B cell (primary cell): ENCODE results near the gene ZMAT2. TPM values are rescaled to one million over a fixed set of nuclear protein-coding genes. Genes with fewer than 3 reads are reported as not detected.
"Not testable (repeated sequence)": the region's sequence is repeated elsewhere in the genome, so short reads cannot be mapped to it uniquely, and the experiment has no call there.

Experiments used
- ATAC-seq: fragments of 200-7000 bp; cut with Tn5 transposase; one replicate; pipeline ENCODE4 v1.10.0; 2021; ENCODE audit warnings: low read depth, mild to moderate bottlenecking, moderate number of reproducible peaks, moderate library complexity
- CTCF ChIA-PET: fragments of 350-600 bp; sonication (Branson Sonifier 250); formaldehyde crosslinking; loops from one replicate; lab custom pipeline; 2021; ENCODE audit warnings: antibody characterized with exemption, inconsistent platforms; lab: Charles Lee
- POLR2A ChIA-PET: fragments of 350-600 bp; sonication (Branson Sonifier 250); formaldehyde crosslinking; loops from one replicate; lab custom pipeline; 2021; ENCODE audit warnings: antibody characterized with exemption; lab: Charles Lee
- DNase-seq: peaks from one replicate; pipeline ENCODE4 v3.0.0; 2013
- H2AFZ ChIP-seq: 2 replicates; pipeline ENCODE4 v1.6.1; 2012; ENCODE audit warnings: mild to moderate bottlenecking, low read depth, low read length; ENCODE audit not compliant: insufficient read depth, poor library complexity, severe bottlenecking
- H3K27ac ChIP-seq, 2 donors: 1 replicate in 1 of 2; 2 replicates in 1 of 2; pipeline ENCODE4 v1.5.1; 2012 to 2013; ENCODE audit warnings: low read length in 2 of 2, mild to moderate bottlenecking in 2 of 2, moderate library complexity in 1 of 2
- H3K27me3 ChIP-seq, 4 experiments: fragments of 200-600 bp in 1 of 4; sonication (generic) in 1 of 4; replicated peaks in 1 of 4; 1 replicate in 2 of 4; 2 replicates in 2 of 4; pipeline versions ENCODE4 v1.6.1 to v1.7.0; 2013 to 2016; ENCODE audit warnings: low read length in 3 of 4, mild to moderate bottlenecking in 2 of 4, mixed read lengths in 1 of 4, moderate library complexity in 1 of 4; ENCODE audit not compliant: insufficient read depth in 4 of 4, control insufficient read depth in 3 of 4; ENCODE audit errors: control extremely low read depth in 1 of 4
- H3K36me3 ChIP-seq, 2 experiments: replicated peaks in 1 of 2; 1 replicate in 1 of 2; 2 replicates in 1 of 2; pipeline versions ENCODE4 v1.6.1 to v1.7.1; 2013; ENCODE audit warnings: low read length in 1 of 2; ENCODE audit not compliant: insufficient read depth in 2 of 2, control insufficient read depth in 1 of 2; ENCODE audit errors: control extremely low read depth in 1 of 2, extremely low read depth in 1 of 2
- H3K4me1 ChIP-seq, 2 donors: fragments of 200-600 bp in 1 of 2; sonication (generic) in 1 of 2; 1 replicate in 1 of 2; 2 replicates in 1 of 2; pipeline versions ENCODE4 v1.5.1 to v1.6.1; 2013 to 2017; ENCODE audit warnings: low read length in 2 of 2; ENCODE audit not compliant: control insufficient read depth in 2 of 2, insufficient read depth in 2 of 2
- H3K4me2 ChIP-seq: replicated peaks from 2 replicates; pipeline ENCODE3; 2012; ENCODE audit warnings: mild to moderate bottlenecking, low read depth, low read length; ENCODE audit not compliant: poor library complexity, severe bottlenecking
- H3K4me3 ChIP-seq, 5 experiments: fragments of 200-600 bp in 1 of 5; sonication (generic) in 1 of 5; 1 replicate in 3 of 5; 2 replicates in 2 of 5; pipeline versions ENCODE4 v1.5.1 to v1.7.0; 2011 to 2016; ENCODE audit warnings: low read length in 4 of 5, mild to moderate bottlenecking in 4 of 5, low read depth in 2 of 5, control low read depth in 1 of 5, moderate library complexity in 1 of 5; ENCODE audit not compliant: insufficient read depth in 1 of 5; ENCODE audit errors: control extremely low read depth in 1 of 5, extremely low read depth in 1 of 5
- H3K79me2 ChIP-seq: fragments of 200-600 bp; sonication (generic); one replicate; pipeline ENCODE4 v1.6.0; 2016; ENCODE audit warnings: low read length; ENCODE audit not compliant: control insufficient read depth, insufficient read depth
- H3K9ac ChIP-seq: fragments of 200-600 bp; sonication (generic); 2 replicates; pipeline ENCODE4 v1.6.1; 2017; ENCODE audit warnings: mild to moderate bottlenecking, low read length, moderate library complexity
- H3K9me3 ChIP-seq, 3 donors: one replicate each; pipeline versions ENCODE4 v1.6.1 to v1.7.1; 2013; ENCODE audit warnings: low read length in 2 of 3; ENCODE audit not compliant: control insufficient read depth in 2 of 3, insufficient read depth in 1 of 3; ENCODE audit errors: control extremely low read depth in 1 of 3
- H4K20me1 ChIP-seq: 2 replicates; pipeline ENCODE4 v1.6.0; 2012; ENCODE audit warnings: mild to moderate bottlenecking, low read length; ENCODE audit not compliant: insufficient read depth, control insufficient read depth, poor library complexity, severe bottlenecking
- H3K27ac Mint-ChIP-seq: one replicate; pipeline ENCODE4 v1.8.0; 2021; ENCODE audit warnings: mixed read lengths
- H3K27me3 Mint-ChIP-seq: one replicate; pipeline ENCODE4 v1.8.0; 2021; ENCODE audit warnings: mixed read lengths
- H3K4me1 Mint-ChIP-seq: one replicate; pipeline ENCODE4 v1.8.0; 2021; ENCODE audit warnings: mixed read lengths
- H3K4me3 Mint-ChIP-seq: one replicate; pipeline ENCODE4 v1.8.0; 2021; ENCODE audit warnings: mixed read lengths
- H3K9me3 Mint-ChIP-seq: one replicate; pipeline ENCODE4 v1.8.0; 2022; ENCODE audit warnings: mixed read lengths; ENCODE audit not compliant: insufficient read depth
- EZH2 ChIP-seq: IDR thresholded peaks from 2 replicates; pipeline ENCODE4 v1.6.1; 2012; ENCODE audit warnings: borderline replicate concordance, low read depth, mild to moderate bottlenecking, moderate library complexity, low read length; ENCODE audit not compliant: insufficient read depth, poor library complexity, severe bottlenecking
- WGBS: methylation state at CpG from one replicate; pipeline ENCODE4 v1.1.5; 2013; ENCODE audit warnings: missing lambda C conversion rate; ENCODE audit not compliant: insufficient coverage; 5-methylcytosine and 5-hydroxymethylcytosine counted together
- intact Hi-C: fragments of 100-400 bp; cut with micrococcal nuclease; formaldehyde crosslinking; loops from one replicate; pipeline ENCODE4 v1.10.0; 2022
- polyA minus RNA-seq: library from RNA; depleted of rRNA, polyadenylated mRNA; stranded (reverse); fragments of >200 nt; gene quantifications from 2 replicates; pipeline ENCODE4 v1.2.3, GENCODE V29; 2012
- polyA plus RNA-seq: library from polyadenylated mRNA; depleted of rRNA; stranded (reverse); fragments of >200 nt; gene quantifications from 2 replicates; pipeline ENCODE4 v1.2.3, GENCODE V29; 2012
- total RNA-seq, 2 donors: library from RNA; stranded (reverse); fragments of 120-200 nt in 1 of 2; gene quantifications; 1 replicate in 1 of 2; 2 replicates in 1 of 2; pipeline versions ENCODE4 v1.2.3 to v1.2.4, GENCODE V29; 2013 to 2022
- TF ChIP-seq, protein P1 (sequence below): fragments of 200-600 bp; IDR thresholded peaks from one replicate; pipeline ENCODE4 v1.8.0; 2022; ENCODE audit warnings: antibody characterized with exemption, mild to moderate bottlenecking

The ZMAT2 gene, protein sequence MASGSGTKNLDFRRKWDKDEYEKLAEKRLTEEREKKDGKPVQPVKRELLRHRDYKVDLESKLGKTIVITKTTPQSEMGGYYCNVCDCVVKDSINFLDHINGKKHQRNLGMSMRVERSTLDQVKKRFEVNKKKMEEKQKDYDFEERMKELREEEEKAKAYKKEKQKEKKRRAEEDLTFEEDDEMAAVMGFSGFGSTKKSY
- total RNA-seq (55.7 and 55.8 TPM in 2 replicates), polyA plus RNA-seq (11.2 and 18.3 TPM in 2 replicates), polyA minus RNA-seq (14.0 and 21.9 TPM in 2 replicates)
- 111 TPM for total RNA-seq (2013)

DNA sequence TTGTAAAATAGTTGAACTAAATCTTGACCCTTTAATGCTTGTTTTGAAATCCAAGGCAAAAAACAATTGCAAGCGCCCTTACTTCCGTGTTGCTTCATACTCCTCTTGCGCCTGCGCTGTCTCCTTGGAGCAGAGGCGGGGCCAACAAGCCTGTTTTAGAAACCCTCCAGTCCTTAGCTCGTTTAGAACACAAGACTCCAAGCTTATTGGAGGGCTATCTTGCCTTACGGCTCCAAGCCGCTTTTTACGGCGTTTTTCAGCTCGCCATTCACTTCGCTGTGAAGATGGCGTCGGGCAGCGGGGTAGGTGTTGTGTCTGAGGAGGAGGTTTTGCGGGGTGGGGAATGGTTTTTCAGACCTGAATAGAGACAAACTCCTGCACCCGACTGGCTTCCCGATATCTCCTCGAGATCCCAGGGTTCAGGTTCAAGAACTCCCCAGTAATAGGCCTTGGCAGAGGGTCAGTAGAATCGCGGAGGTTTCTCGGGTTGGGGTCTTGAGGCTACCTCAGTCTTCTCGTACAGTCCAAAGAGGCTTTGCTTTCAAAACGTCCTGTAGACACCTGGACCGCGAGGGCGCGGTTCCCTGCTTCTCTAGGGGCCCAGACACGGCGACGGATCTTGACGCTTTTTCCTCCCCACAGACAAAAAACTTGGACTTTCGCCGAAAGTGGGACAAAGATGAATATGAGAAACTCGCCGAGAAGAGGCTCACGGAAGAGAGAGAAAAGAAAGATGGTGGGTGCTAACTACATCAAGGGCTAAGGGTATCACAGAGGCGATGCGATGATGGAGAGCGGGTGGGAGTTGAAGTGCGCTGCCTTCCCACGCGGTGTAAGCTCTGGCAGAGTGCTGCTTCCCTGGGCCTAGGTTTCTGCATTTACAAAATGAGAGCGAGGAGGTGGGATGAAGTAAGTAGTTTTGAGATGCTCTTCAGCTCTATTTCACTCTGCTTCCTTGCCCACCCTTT is at the start of gene ZMAT2:
Gene ZMAT2 (plus strand): TSS at position 271 of the 968 bp plus-strand sequence. CDS start 14 bp downstream, at position 285.
- Histone ChIP-seq H3K9ac (peak within 1 kb of the TSS; percentile 88), H3K4me3 (peak within 1 kb of the TSS; percentile 58 to 97 (median 92)), H3K4me1 (peaks cover 13 to 16% of the 10 kb centered on the region in 2 donors), H3K79me2 (peaks cover 21% of the 10 kb centered on the region), H2AFZ (peak within 1 kb of the TSS; percentile 78), H3K9me3 (no peaks in the 10 kb centered on the region), H4K20me1 (no peaks in the 10 kb centered on the region), H3K4me2 (peak within 1 kb of the TSS; percentile 86), H3K27ac (peak within 1 kb of the TSS; percentile 46 to 77), H3K27me3 (no peaks in the 10 kb centered on the region), H3K36me3 (peaks cover 2 to 73% of the 10 kb centered on the region in 2 experiments)
- TF ChIP-seq EZH2 = no peak
- Mint-ChIP-seq H3K27ac (peak within 1 kb of the TSS; percentile 91), H3K9me3 (no peaks in the 10 kb centered on the region), H3K4me1 (peaks cover 23% of the 10 kb centered on the region), H3K4me3 (peak within 1 kb of the TSS; percentile 96), H3K27me3 (no peaks in the 10 kb centered on the region)
- ATAC-seq = peak; percentile 99
- intact Hi-C loops = loop anchor here (1.0 to 5.0 kb wide), 8 partner anchors 9 to 299 kb away; partner anchors contain the start of genes ANKHD1, APBB3, EIF4EBP3 and HARS1
- ChIA-PET POLR2A (interaction anchor here (0.9 to 1.4 kb wide), 3 partner anchors 10 to 153 kb away, joined by 3 to 7 read pairs (median 4); partner anchors contain the start of genes EIF4EBP3, HARS1, HARS2 and SRA1), CTCF (interaction anchor here (1.9 kb wide), 1 partner anchor 10 kb away, joined by 9 read pairs; no protein-coding TSS in a partner anchor)
- peak; percentile 96 for DNase-seq
- 2% methylated on average over 29 of the region's 44 CpGs for WGBS

DNA sequence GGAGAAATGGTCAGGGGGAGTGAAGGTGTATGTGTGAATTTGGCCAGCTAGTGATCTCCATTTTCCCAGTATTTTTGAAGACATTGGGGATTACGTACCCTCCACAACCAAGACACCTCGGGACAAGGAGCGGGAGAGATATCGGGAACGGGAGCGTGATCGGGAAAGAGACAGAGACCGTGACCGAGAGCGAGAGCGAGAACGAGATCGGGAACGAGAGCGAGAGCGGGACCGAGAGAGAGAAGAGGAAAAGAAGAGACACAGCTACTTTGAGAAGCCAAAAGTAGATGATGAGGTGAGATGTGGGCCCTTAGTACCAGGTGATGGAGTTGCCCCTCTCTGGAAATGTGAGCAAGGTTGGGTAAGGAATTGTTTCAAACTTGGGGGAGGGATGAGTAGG is 41.4 kb upstream of the ZMAT2 start:
- Mint-ChIP-seq H3K9me3 (no peaks in the 10 kb centered on the region), H3K4me3 (no peak overlapping the region), H3K27me3 (no peaks in the 10 kb centered on the region), H3K27ac (no peak overlapping the region), H3K4me1 (no peaks in the 10 kb centered on the region)
- Histone ChIP-seq H4K20me1 (no peaks in the 10 kb centered on the region), H3K27ac (no peak overlapping the region), H3K79me2 (no peaks in the 10 kb centered on the region), H3K27me3 (no peaks in the 10 kb centered on the region), H3K4me1 (no peaks in the 10 kb centered on the region), H3K9ac (no peak overlapping the region), H3K9me3 (no peaks in the 10 kb centered on the region), H3K36me3 (peaks cover 0 to 89% of the 10 kb centered on the region in 2 experiments), H3K4me3 (no peak overlapping the region), H2AFZ (no peak overlapping the region), H3K4me2 (no peak overlapping the region)
- intact Hi-C loops = no loop called here
- no peak for TF ChIP-seq EZH2
- TF ChIP-seq, protein P1, sequence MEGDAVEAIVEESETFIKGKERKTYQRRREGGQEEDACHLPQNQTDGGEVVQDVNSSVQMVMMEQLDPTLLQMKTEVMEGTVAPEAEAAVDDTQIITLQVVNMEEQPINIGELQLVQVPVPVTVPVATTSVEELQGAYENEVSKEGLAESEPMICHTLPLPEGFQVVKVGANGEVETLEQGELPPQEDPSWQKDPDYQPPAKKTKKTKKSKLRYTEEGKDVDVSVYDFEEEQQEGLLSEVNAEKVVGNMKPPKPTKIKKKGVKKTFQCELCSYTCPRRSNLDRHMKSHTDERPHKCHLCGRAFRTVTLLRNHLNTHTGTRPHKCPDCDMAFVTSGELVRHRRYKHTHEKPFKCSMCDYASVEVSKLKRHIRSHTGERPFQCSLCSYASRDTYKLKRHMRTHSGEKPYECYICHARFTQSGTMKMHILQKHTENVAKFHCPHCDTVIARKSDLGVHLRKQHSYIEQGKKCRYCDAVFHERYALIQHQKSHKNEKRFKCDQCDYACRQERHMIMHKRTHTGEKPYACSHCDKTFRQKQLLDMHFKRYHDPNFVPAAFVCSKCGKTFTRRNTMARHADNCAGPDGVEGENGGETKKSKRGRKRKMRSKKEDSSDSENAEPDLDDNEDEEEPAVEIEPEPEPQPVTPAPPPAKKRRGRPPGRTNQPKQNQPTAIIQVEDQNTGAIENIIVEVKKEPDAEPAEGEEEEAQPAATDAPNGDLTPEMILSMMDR = no peak
- no peak for DNase-seq
- WGBS = 97% methylated on average over 12 of the region's 17 CpGs
- ChIA-PET POLR2A (no interaction called here), CTCF (no interaction called here)
- no peak for ATAC-seq

DNA sequence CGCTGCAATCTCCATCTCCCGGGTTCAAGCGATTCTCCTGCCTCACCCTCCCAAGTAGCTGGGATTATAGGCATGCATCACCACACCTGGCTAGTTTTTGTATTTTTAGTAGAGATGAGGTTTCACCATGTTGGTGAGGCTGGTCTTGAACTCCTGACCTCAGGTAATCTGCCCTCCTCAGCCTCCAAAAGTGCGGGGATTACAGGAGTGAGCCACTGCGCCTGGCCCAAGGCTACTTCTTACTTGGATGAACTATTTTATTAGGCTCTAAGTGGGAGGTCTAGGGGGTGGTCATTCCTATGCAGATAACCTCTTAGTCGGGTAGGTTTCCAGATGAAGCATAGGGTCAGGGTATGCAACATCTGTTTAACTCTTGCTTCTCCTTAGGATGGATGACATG is 39.9 kb upstream of the ZMAT2 start:
- H3K9me3 ChIP-seq, intact Hi-C loops, H3K4me3 ChIP-seq, H3K4me1 Mint-ChIP-seq, ATAC-seq, H2AFZ ChIP-seq, H4K20me1 ChIP-seq, H3K4me1 ChIP-seq, H3K27me3 ChIP-seq, H3K79me2 ChIP-seq, H3K4me3 Mint-ChIP-seq, POLR2A ChIA-PET, H3K27ac Mint-ChIP-seq, H3K27me3 Mint-ChIP-seq, H3K4me2 ChIP-seq, H3K9me3 Mint-ChIP-seq, DNase-seq, H3K27ac ChIP-seq, H3K9ac ChIP-seq: not testable (repeated sequence)
- 98% methylated on average over 3 of the region's 6 CpGs for WGBS
- CTCF ChIA-PET = interaction anchor here (1.1 kb wide), 1 partner anchor 13 kb away, joined by 3 read pairs; the partner anchor contains the start of genes IK and NDUFA2
- H3K36me3 ChIP-seq = peaks cover 0 to 74% of the 10 kb centered on the region in 2 experiments
